HG03432 (cell line): ENCODE measurements around the gene NKX6-1.

Experiments
- ATAC-seq: cut with Tn5 transposase; IDR thresholded peaks from one replicate; pipeline ENCODE4 v1.9.1; 2021; ENCODE audit warnings: mild to moderate bottlenecking, moderate library complexity; ENCODE audit not compliant: unreplicated experiment

Gene NKX6-1

DNA sequence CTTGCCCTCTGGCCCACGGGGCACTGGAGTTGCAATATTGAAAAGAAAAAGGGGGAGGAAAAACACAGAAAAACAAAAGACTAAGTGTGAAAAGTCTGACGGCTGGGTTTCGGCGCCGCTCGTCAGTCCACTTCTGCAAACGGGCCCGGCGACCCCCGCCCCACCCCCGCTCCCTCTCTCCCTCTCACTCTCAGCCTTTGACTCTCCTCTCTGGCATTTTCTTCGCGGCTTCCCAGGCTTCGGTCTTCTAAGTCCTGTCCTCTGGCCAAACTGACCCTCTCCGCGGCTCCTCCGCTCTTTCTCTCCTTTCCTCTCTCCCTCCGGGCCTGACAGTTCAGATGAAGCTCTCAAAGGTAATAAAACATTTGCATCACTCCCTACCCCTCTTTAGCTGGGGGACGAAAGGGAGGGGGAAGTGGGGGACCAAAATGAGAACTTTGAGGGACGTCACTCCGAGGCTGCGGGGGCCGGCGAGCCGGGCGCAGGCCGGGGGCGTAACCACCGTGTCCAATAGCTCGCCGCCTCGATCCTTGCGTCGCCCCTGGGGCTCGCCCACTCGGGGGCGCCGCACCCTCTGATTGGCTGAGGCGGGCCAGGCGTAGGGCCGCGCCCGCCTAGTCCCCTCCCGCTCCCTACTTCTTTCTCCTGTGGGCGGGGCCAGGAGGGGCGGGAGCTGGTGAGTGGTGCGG lies at the start of gene NKX6-1:
Gene NKX6-1, minus strand, starts transcription at position 358 of the 689 bp plus-strand sequence. CDS start 1,064 bp downstream, outside the sequence.
- ATAC-seq: peak; percentile 44

DNA sequence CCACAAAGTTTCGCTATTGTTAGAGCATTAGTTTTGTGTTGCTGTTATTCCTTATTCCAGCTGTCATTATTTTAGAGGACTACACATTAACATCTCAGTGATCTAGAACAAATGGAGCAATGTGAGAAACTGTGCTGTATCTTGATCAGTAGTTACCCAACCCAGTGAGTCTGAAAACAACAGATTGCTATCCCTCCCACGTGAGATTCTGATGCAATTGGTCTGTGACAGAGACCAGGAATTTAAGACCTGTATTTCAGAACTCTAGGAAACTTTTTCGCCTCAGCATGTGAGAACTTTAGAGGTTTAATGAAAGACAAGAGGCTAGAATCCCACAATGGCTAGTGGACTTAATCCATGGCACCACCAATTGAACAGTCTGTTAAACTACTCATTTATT lies 48.1 kb upstream of the NKX6-1 start:
- no peak for ATAC-seq

DNA sequence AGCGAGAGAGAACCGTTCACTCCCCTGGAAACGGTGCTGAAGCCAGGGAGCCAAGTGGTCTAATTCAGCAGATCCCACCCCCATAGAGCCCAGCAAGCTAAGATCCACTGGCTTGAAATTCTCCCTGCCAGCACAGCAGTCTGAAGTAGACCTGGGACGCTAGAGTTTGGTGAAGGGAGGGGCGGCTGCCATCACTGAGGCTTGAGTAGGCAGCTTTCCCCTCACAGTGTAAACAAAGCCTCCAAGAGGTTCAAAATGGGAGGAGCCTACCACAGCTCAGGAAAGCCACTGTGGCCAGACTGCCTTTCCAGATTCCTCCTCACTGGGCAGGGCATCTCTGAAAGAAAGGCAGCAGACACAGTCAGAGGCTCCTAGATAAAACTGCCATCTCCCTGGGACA lies 46.0 kb upstream of the NKX6-1 start:
- no peak for ATAC-seq

DNA sequence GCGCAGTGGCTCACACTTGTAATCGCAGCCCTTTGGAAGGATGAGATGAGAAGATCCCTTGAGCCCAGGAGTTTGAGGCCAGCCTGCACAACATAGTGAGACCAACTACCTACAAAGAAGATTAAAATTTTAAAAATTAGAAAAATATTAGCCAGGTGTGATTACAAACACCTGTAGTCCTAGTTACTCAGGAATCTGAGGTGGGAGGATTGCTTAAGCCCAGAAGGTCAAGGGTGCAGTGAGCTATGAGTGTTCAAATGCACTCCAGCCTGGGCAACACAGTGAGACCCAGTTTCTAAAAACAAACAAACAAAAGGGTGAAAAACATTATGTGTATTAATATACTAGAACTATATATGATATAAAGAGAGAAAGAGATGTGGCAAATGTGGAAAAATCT lies 36.8 kb upstream of the NKX6-1 start:
- ATAC-seq: no peak

DNA sequence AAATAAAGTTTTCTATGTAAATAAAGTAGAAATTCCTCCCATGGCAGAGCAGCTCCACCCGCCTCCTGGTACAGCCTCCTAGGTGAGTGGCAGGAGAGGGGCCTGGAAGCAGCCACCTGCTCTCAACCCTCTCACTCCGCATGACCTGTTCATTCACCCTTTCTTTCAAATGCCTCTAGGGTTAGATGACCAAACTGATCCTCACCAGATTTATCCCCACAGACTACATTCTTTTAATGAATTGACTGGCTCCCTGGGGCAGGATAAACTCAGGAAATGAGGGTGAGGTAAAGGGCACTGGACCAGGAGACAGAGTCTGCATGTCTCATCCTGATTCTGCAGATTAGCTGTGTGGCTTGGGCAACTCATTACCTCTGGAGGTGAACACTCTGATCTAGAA lies 32.6 kb upstream of the NKX6-1 start:
- no peak for ATAC-seq

DNA sequence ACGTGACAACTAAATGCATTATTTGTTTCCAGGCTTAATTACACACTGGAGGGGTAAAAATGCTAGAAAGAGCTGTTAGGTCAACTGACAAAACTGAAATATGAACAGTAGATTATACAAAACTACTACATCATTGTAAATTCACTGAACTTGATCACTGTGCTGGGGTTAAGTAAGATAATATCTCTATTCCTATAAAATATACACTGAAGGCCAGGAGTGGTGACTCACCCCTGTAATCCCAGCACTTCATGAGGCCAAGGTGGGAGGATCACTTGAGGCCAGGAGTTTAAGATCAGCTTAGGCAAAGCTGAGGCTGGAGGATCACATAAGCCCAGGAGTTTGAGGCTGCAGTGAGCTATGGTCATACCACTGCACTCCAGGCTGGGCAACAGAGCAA lies 31.8 kb upstream of the NKX6-1 start:
- no peak for ATAC-seq

DNA sequence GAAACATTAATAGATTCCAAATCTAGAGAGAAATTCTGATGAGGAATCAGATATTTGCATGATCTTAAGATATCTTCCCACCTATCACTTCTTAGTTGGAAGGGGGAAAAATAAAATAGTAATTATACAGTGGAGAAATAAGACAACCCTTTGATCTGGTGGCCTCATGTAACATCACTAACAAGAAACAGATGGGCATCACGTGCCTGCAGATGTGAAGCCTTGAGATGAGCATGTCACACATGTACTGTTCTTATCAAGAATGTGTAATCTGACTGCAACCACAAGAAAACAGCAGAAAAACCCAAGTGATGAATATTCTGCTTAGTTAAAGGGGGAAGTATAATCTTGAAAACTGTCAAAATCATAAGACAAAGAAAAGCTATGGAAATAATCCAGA lies 31.4 kb upstream of the NKX6-1 start:
- peak; percentile 53 for ATAC-seq

DNA sequence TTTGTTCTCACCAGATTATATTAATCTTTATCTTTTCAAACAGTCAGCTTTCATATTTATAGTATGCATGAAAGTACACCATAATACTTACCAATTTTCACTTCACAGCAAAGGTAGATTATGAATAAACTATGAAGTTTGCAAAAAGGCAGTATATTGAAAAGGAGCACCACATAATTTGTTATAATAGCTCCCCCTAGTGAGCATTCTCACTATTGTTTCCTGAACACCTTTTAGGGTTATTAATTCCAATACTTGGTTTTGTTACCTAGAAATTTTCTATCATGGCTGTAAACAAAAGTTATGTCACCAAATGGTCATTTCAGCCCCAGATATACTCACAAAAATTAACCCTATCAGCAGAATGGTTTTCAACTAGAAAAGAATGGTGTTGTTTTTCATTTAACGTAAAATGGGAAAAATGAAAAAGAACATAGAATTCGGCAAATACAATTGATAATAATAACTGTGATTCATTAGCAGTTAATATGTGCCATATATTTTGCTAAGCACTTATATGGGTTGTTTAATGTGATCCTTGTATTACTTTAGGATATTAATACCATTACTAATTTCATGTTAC lies 30.2 kb upstream of the NKX6-1 start:
- ATAC-seq: no peak

DNA sequence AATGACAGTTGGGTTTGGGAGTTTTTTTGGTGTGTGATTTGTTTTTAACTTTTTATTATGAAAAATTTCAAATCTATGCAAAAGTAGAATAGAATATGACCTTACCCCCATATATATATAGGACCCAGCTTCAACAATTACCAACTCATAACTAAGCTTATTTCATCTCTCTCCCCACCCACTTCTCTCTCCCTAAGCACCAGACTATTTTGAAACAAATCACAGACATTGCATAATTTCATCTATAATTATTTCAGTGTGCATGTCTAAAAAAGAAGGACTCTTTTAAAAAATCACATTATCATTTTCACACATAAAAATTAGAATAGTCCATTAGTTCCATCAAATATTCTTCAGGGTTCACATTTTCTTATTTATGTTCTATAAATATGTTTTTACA lies 28.3 kb upstream of the NKX6-1 start:
- ATAC-seq: no peak

DNA sequence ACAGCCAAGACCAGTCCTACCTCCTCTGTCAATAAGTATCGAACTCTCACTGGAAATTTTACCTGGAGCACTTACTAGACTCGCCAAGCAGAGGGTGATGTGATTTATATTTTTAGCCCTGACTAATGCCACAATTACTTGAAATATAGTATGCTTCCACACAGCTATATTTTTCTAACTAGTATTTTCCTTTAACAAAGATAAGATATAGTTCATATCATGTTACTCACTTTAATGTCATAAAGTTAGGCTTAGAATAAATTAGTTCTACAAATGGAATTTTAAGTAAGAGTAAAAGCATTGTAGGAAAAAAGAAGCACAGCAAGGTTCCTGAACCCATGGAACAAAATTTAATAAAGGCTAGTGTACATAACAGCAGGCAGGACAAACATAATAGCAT lies 16.0 kb upstream of the NKX6-1 start:
- no peak for ATAC-seq

DNA sequence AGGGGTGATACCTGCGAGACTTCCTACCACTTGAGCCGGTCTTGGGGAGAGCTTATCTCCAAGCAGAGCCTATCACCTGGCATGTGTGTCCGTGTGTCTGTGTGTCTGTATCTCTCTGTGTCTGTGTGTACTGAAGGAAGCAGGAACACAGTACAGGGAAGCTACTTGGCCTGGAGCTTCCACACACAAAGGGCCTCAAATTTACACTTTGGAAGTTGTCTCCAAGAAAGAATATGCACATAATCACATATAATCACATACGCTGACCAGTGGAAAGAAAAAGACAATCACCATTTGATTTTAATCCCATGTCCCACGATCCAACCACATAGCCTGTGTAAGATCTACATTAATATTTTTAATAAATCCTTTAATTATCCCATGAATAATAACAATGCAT lies 13.2 kb upstream of the NKX6-1 start:
- no peak for ATAC-seq

DNA sequence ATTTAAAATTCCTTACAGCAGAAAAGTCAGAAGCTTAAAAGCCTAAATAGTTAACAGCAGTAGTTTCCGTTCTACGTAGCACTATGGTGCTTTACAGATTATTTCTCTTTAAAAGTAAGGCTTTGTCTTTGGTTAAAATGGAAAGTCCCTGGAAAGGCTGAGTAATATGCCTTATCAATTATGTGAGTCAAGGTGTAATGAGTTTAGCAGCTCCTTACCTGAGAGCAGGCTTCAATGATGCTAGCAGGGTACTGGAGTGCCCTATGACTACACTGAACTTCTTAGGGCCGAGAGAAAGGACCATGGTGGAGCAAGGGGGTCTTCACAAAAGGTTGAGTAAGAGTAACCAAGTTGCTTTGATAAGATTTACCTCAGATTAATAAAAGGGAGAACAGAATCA lies 12.6 kb upstream of the NKX6-1 start:
- ATAC-seq: no peak

DNA sequence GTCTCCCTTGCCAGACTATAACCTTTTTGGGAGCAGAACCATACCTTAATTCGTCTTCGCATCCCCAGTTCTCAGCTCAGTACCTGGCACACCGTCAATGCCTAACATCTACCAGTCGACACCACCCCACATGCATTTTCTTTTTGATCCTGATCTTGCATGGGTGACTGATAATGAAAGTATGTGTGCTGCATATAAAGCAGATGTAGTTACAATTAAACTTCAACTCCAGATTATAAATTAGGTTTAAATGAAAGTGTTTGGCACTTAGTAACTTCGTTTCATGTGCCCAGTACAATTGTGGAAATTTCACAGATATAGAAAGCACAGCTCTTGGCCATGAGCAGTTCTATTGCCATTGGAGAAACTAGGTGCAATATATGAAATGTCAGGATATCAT lies 8.8 kb upstream of the NKX6-1 start:
- no peak for ATAC-seq

DNA sequence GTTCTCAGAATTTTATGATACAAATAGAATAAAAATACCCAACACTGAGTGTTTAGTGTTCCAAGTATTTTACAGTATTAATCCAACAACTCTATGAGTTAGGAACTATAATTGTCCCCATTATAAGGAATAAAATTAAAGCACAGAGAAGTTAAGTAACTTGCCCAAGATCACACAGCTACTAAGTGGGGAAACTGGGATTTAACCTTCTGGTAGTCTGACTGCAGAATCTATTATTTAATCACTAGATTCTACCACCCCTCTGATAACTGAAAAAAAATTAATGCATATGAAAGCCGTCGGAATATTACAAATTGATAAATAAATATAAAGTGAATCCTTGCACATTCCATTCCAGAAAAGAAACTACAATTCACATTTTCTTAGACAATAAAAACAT lies 5.7 kb upstream of the NKX6-1 start:
- no peak for ATAC-seq

DNA sequence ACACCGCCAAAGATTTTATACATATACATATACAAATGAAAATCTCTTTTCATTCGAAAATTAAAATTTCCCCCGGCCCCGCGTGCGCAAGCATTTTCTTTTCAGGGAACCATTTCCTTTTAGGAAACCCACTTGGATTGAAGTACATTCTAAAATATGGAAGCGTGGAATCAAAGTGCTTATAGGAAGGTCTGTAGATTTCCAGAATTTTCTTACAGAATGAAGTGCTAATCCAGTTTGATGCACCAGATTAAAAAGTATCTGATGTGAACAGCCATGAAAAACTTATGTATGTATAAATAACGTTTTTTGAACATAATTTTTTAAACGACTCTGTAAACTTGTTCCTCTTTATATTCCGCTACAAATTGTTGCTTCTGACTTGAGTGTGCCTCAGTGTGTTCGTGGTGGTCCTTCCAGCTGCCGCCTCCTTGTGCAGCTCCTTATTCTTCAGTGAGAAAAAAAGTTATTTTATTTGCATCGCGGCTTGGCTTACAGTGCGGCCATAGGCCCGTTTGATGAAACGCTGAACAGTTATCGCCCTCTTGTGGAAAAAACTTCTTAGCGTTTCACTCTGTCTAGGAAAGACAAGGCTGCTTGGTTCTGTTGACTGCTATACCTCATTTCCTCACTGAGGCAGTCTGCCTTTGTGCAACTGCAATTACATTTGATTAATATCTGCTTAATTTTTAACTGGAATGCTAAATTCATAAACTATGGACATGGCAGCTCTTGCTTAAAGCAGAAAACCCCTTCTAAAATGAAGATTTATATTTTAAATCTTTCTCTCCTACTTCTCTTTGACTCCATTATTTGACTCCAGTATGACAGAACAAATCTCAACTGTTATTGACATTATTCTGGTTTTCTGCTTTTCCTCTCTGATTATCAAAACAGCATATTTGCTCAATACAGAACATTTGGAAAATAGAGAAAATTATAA lies 4.7 kb upstream of the NKX6-1 start:
- ATAC-seq: peak; percentile 87

DNA sequence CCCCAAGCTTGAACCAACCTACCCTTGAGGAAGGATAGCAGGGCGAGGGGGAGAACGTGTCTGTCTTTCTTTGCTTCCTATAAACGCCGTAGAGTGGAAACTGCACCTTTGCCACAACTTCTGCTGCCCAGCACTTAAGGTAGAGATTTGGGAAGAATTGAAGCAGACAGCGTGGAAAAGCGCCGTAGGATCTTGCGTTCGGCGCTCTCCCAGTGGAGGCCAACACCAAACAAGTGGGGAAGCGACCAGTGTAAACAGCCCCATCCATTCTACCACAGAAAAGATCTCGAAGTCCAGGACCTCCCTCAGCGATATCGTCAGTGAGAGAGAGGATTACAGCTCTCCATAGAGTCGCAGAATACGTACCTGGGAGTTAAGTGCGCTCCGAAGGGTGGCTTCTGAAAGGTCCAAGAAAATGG lies 3.9 kb upstream of the NKX6-1 start:
- ATAC-seq: no peak

DNA sequence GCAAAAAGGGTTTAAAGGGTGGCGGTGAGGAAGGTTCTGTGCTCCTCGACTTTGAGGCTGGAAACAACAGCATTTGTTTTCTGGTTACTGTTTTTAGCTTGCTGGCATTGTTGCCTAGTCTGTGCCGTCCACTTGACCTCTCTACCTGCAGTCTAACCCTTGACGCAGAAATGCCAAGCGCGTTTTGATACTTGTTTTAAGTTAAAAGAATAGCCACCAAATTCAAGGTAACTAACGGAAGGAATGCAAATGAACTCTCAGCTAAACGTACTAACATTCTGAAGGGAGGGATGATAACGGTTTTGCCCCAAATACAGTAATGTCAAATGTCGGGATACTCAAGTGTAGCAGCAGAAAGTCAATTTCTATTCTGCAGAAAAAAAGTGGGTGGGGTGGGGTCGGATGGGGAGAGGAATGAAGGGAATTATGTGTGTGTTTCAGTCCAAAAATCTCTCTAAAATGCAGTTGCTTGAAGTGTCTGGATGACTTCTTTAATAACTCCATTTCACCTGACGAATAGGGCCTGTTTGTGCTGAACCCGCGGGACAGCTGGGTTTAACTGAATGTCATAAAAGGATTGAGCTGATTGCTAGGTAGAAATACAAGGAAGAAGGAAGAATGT lies 3.4 kb upstream of the NKX6-1 start:
- ATAC-seq: no peak

DNA sequence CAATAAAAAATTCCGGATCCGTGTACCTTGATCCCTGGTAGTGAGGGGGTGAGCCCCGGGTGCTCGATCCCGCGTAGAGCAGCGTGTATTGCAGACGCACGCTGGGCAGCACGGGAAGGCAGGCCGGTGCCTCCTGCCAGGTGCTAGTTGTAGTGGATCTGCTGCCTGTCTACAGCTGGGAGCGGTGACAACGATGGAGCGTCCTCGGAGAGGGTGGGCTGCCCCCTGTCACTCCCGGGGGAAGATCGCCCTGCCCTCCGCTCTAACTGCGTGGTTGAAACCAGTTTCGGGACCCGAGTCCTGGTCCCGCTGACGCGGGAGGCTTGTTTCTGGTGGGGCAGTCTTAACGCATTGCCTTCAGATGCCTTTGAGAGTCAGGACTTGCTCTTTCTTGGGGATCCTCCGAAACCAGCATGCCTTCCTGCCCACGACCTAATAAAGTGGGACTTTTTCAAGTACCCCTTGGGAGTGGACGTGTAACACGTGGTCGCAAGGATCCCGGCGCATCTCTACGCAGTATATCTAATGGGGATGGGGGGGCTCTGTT lies 2.7 kb upstream of the NKX6-1 start:
- ATAC-seq: no peak

DNA sequence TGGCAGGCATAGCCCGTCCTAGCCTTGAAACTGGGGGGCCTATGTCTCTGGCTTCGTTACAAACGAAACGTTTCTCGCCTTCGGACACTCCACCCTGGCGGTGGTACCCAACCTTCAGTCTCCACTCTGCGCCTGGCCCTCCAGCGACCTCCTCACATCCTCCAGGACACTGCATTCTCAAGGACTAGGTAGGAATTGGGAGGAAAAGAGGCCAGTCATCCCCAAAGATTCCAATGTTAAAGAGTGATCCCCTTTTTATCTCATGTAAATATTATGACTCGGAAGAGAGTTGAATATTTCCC lies 2.1 kb upstream of the NKX6-1 start:
- ATAC-seq: no peak

DNA sequence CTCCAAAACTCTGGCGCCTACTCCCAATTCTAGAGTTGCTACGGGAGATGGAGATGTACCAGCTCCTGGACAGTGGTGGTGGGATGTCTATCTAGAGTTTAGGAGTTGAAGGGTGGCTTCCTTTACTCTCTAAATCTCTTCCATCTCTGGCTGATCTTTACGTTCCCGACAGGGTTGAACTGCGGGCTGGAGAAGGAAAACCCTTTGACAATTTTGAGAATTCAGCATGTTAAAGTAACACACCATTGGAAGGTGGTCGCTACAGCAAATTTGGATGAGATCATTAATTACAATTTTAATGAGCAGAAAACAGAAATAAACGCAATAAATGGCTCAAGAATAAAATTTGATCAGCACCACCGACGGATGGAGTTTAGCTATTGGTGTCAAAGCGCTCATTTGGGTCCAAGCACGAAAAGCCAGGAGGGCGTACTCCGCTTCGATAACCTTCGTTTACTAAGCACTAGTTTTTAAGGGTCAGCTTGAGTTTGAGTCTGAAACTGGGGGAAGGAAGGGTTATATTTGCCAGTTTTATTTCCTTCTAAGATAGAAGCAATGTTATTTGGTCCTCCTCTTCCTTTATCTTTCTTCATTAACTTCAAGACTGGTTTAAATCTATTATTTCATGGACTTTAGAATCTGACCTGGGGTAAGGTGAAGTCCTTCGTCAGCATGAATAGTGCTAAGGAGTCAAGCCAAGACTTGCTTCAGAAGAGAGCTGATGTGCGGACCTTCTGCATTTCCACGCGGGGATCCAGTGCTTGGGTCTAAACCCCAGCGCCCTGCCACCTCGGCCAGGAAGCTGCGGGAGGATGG lies 1.5 kb upstream of the NKX6-1 start:
- no peak for ATAC-seq

DNA sequence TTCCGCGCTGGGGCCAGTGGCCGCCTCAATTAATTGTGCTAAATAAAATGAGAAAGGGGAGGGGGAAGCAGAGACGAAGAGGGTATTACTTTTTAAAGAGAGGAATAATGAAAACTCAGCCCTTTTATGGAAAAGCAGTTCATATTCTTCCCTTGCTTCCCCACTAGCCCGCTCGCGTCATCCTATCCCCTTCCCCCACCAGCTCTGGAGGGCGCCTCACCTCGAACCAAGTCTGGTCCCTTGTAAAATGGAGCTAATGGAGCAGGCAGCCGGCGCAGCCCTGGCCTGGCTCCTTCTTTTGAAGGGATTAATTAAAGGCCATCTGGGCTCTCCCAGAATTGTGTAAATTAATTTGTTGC lies 511 bp upstream of the NKX6-1 start:
- no peak for ATAC-seq
